ENCODE results near the gene SMIM32. TPM values are rescaled to one million over a fixed set of nuclear protein-coding genes. Genes with fewer than 3 reads are reported as not detected.

Gene SMIM32
- total and polyA plus RNA-seq, 2 donors (not counting 3 experiments of a cell fraction or from before 2014, with no cell fraction given) = not detected

- Histone ChIP-seq H3K36me3 (ENCODE audit: control insufficient read depth in 2 of 2, extremely low read depth in 1 of 2, insufficient read depth in 2 of 2, low read length in 2 of 2) (no peaks in the 10 kb centered on the region), H3K9me3 (replicated peaks; ENCODE audit: control insufficient read depth, insufficient read depth, low read length) (no peaks in the 10 kb centered on the region), H3K79me2 (ENCODE audit: control insufficient read depth, insufficient read depth, low read length) (no peaks in the 10 kb centered on the region), H3K9me1 (replicated peaks; ENCODE audit: control insufficient read depth, extremely low read depth, insufficient read depth, low read length) (no peaks in the 10 kb centered on the region), H3K4me1 (ENCODE audit: control insufficient read depth, extremely low read depth, insufficient read depth, low read length) (no peaks in the 10 kb centered on the region), H3K9ac (replicated peaks; ENCODE audit: extremely low read depth, insufficient read depth, low read length) (no peak overlapping the region), H3K27ac (ENCODE audit: insufficient read depth, low read depth, low read length) (no peak overlapping the region), H3K4me2 (ENCODE audit: insufficient read depth, low read length) (no peak overlapping the region), H3K4me3 (replicated peaks in 1 of 3; ENCODE audit: insufficient read depth in 1 of 3, low read depth in 1 of 3, low read length in 3 of 3) (no peak overlapping the region), H2AFZ (ENCODE audit: low read depth, low read length) (no peak overlapping the region), H4K20me1 (replicated peaks; ENCODE audit: control insufficient read depth, extremely low read depth, insufficient read depth, low read length) (no peaks in the 10 kb centered on the region), H3K27me3 (ENCODE audit: control insufficient read depth in 2 of 2, insufficient read depth in 2 of 2, low read length in 2 of 2) (peaks cover 15 to 25% of the 10 kb centered on the region in 2 experiments)
- intact Hi-C loops (cut with micrococcal nuclease) = no loop called here
- no TSS peak for BruUV-seq (replicated peaks)
- DNase-seq (ENCODE audit: low read depth, low spot score) (no peak), FAIRE-seq (no peak)
- TF ChIP-seq JUN (IDR thresholded peaks at IDR 0.05; ENCODE audit: borderline replicate concordance, insufficient read depth, insufficient read length, low read depth) = no peak
- no peak for TF ChIP-seq MAX (IDR thresholded peaks at IDR 0.05; ENCODE audit: insufficient read depth, insufficient read length)
- TF ChIP-seq MYC (IDR thresholded peaks at IDR 0.05; ENCODE audit: low read depth, low read length) = no peak
- no peak for TF ChIP-seq FOS (IDR thresholded peaks at IDR 0.05; ENCODE audit: borderline replicate concordance, insufficient read depth, low read length)
- TF ChIP-seq POLR2AphosphoS5 (IDR thresholded peaks at IDR 0.05; ENCODE audit: insufficient read depth, low read depth, low read length) = no peak
- TF ChIP-seq GATA2 (IDR thresholded peaks at IDR 0.05; ENCODE audit: insufficient read depth, insufficient read length, low read depth, low read length) = no peak
- TF ChIP-seq POLR2A (IDR thresholded peaks at IDR 0.05; ENCODE audit: low read depth, low read length) = no peak
- no peak for TF ChIP-seq EZH2 (IDR thresholded peaks at IDR 0.05; ENCODE audit: borderline replicate concordance, low read depth, low read length, severe bottlenecking)
- TF ChIP-seq, protein P1, sequence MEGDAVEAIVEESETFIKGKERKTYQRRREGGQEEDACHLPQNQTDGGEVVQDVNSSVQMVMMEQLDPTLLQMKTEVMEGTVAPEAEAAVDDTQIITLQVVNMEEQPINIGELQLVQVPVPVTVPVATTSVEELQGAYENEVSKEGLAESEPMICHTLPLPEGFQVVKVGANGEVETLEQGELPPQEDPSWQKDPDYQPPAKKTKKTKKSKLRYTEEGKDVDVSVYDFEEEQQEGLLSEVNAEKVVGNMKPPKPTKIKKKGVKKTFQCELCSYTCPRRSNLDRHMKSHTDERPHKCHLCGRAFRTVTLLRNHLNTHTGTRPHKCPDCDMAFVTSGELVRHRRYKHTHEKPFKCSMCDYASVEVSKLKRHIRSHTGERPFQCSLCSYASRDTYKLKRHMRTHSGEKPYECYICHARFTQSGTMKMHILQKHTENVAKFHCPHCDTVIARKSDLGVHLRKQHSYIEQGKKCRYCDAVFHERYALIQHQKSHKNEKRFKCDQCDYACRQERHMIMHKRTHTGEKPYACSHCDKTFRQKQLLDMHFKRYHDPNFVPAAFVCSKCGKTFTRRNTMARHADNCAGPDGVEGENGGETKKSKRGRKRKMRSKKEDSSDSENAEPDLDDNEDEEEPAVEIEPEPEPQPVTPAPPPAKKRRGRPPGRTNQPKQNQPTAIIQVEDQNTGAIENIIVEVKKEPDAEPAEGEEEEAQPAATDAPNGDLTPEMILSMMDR (IDR thresholded peaks at IDR 0.05; ENCODE audit: extremely low read depth in 1 of 2, insufficient read depth in 1 of 2, low read depth in 1 of 2, low read length in 2 of 2) = no peak
- ChIA-PET POLR2A (no interaction called here), CTCF (interaction anchor here (3.2 kb wide), 1 partner anchor 10 kb away, joined by 12 read pairs; no protein-coding TSS in a partner anchor)
- dilution Hi-C loops (cut with MboI; ENCODE audit: extremely low pct_ligation_motif_present, low sequenced_read_pairs) = no loop called here
Measured at GRCh38 chr5:136202469-136203205, 9.7 kb upstream of the SMIM32 start.

Measured in endothelial cell of umbilical vein (primary cell).